Activated naive CD4-positive, alpha-beta T cell (primary cell): ENCODE results near the gene SEH1L.
A peak's percentile ranks its signal among the peaks of the same experiment; 100 is the strongest.
"Not testable (repeated sequence)": the region's sequence is repeated elsewhere in the genome, so short reads cannot be mapped to it uniquely, and the experiment has no call there.

ENCODE experiments used
- DNase-seq, 4 experiments: peaks; one replicate each; lab custom pipeline; 2025; lab: John Stamatoyannopoulos, UW

SEH1L gene

GRCh38 chr18:12943215-12943614, 4.6 kb upstream of the SEH1L start:
- no peak for DNase-seq

- DNase-seq = no peak
Measured at GRCh38 chr18:12944709-12945108, 3.1 kb upstream of the SEH1L start.

- DNase-seq = peak in 1 of 4 experiments; percentile 23
Measured at GRCh38 chr18:12946549-12947284, 1.1 kb upstream of the SEH1L start.

GRCh38 chr18:12948050-12948804, 416 bp downstream of the SEH1L start:
- peak; percentile 93 to 98 (median 96) for DNase-seq

GRCh38 chr18:12958478-12958877, 10.7 kb downstream of the SEH1L start:
- DNase-seq = no peak

DNA sequence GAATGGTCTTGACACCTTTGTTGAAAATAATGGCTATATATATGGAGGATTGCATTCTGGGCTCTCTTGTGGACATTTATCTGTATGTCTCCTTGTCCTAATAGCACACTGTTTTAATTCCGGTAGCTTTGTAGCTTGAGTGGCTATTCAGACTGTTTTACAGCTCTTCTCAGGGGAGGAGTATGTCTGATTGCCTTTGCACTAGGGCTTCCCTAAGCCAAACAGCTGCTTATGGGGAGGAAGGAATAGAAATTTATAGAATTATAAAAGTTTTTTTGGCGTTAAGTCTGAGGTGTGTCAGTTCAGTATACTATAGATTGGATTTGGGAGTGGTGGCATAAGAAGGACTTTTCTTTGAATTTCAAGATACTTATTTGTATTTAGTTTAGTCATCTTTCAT, 12.6 kb downstream of the SEH1L start:
- DNase-seq = no peak

GRCh38 chr18:12960853-12961397, 13.1 kb downstream of the SEH1L start:
- DNase-seq = no peak

GRCh38 chr18:12963069-12963468, 15.3 kb downstream of the SEH1L start:
- no peak for DNase-seq

- DNase-seq = no peak
Measured at GRCh38 chr18:12968115-12968514, 20.3 kb downstream of the SEH1L start.

DNA sequence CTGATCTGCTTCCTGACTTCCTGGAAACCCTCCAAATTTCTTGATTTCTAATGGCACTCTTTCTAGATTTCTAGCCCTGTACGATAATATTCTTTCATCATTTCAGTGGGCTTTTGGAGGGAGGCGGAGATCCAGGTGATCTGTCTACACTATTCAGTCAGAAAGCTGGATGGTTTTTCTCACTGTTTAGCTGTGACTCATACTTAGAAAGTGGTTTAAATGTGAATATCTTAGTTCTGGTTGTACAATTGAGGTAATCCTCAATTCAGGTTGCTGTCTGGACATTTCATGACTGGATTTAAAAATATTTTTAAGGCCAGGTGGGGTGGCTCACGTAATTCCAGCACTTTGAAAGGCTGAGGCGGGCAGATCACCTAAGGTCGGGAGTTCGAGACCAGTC, 20.8 kb downstream of the SEH1L start:
- no peak for DNase-seq

DNA sequence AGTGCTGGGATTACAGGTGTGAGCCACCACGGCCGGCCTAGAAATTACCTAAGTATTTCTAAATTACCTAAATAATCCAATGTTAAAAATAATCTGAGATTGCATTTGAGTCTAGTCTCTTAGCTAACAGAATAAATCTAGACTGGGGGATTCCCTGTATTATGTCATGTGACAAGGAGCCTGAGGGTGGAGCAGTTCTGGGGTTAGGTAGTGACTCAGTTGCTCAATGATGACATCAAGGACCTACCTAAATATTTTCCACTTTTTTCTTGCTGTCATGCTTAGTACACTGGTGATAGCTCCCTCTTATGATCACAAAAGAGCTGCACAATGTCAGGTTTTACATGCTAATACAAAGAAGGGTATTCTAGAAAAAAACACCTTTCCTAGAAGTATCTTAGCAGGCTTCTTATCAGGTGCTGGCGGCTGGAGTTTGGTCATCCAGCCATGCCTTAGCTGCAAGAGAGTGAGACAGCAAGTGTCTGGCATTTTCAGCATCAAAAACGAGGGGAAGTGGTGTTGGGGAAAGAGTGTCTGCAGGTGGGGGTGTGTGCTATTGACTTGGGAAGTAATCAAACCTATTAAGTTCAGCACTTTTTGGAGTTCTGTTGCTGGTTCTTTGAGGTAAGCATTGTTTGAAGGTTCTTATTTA, 25.9 kb downstream of the SEH1L start:
- no peak for DNase-seq

DNA sequence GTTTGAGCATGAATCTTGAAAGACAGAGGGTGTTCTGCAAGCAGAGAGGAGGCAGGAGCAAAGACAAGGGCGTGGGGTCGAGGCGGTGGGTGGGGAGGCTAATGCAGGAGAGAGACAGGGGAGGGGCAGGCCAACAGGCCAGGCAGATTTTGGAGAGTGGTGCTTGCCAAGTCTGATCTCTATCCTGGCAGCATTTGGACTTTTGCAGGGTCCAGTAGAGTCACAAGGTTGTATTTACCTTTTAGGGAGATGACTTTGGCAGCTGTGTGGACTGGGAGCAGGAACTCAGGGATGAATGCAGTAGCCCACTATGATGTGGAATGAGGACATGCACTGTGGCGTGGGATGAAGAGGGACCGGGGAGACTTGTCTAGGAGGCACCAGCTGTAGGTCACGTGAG, 27.7 kb downstream of the SEH1L start:
- no peak for DNase-seq

- no peak for DNase-seq
Measured at GRCh38 chr18:12976305-12976704, 28.5 kb downstream of the SEH1L start.

GRCh38 chr18:12980065-12980464, 32.3 kb downstream of the SEH1L start:
- not testable (repeated sequence) for DNase-seq

DNA sequence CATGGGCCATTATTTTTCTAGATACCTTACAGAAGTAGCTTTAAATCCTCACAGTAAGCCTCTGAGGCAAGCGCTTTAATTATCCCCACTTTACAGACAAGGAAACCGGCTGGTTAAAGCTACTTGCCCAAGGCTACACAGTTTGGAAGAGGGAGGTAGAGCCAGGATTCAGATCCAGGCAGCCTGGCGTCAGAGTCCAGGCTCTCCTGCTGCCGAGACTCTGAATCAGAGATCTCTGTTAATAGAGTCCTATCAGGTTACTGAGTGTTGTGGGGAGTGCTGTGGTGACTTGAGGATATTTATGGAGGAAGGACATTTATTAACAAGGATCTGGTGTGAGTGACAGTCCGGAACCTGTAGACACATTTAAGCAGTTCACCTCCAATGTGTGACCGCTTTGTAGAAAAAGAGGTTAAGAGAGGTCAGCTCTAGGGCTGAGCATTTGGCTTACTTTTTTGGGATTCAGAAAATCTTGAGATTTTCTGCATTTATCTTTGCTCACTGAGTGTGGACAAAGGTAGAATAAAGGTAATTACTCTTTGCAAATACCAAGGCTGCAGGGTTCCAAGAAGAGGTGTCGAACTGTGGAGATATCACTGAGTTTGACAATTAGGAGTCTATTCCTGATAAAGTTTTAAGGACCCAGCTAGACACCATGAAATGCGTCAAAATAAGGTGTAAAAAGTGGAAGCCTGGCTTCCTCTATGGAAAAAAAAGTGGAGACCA, 41.7 kb downstream of the SEH1L start:
- no peak for DNase-seq

GRCh38 chr18:12990123-12990475, 42.3 kb downstream of the SEH1L start:
- DNase-seq = no peak

GRCh38 chr18:12990641-12990966, 42.8 kb downstream of the SEH1L start:
- DNase-seq = no peak

DNA sequence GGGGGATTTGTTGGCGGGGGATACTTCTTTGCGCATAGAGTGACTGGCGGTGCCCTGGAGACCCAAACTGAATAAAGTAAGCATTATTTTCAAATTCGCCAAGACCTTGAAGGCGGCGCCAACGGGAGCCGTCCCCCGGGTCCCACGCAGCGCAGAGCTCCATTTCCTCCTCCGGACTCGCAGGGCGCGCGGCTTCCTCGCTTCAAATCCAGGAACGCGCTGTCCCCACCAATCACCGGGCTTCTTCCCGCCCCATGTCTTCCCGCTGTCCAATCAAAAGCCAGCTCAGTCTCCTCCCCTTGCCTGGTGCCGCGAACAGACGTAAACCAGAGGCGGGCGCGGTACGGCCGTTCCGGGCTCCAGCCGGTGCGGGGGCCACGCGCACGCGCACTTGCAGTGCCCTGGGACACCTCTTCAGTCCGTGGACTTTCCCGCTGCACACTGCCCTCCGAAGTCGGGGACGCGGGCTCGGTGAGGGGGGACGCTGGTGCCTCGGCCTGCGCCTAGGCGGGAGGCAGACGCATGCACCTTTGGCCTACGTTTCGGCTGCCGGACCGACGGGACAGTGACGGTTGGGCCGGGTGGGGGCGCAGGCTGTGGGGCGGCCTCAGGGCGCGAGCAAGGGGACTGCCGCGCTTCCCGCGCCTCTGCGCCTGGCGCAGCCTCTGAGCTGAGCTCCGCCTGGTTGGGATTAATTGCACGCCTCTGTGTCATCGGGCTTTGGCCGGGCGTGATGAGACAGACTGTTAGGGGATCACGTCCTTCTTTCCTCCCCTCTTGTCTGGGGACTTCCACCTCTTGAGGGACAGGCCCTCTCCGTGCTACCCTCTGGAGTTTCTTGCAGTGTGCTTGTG, 43.4 kb downstream of the SEH1L start, which contains the start of gene CEP192:
TSS of gene CEP192 (plus strand) at position 396 of the 854 bp plus-strand sequence. CDS start 8,063 bp downstream, outside the sequence.
- DNase-seq = peak; percentile 85 to 94 (median 90)

DNA sequence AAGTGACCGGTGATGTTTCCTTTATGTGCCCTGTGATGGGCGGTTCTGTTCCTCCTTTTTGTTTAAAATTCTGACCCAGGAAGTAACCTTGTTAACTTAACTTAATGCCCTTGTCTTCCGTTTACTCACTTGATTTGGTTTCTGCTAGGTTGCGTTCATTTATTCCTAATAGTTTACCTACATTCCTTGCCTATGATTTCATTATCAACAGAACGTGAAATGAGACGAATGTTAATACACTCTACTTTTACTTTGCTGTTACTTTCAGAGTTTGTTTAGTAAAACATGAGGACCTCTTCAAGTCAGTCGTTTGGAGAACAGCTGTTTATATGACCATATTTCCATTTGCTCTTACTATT, 44.0 kb downstream of the SEH1L start:
- DNase-seq = no peak

GRCh38 chr18:12993439-12993838, 45.6 kb downstream of the SEH1L start:
- no peak for DNase-seq

DNA sequence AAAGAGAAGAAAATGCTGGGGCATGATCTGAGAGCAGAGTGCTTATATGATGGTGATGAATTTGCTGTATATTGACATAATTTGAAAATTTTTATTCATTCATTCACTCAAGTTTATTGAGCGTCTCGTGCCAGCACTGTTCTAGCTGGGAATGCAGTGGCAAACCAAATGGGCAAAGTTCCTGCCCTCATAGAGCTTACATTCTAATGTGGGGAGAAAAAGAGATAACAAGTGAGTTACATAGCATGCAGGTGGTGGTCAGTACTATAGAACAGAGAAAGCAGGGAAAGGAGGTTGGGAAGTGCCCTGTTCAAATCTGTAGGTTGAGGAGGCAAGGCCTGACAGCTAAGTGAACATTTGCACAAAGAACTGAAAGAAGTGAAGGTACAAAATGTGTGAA, 47.6 kb downstream of the SEH1L start:
- DNase-seq = no peak
